Peyer's patch (tissue), 4 donors: ENCODE results near the gene RAD50. TPM values are rescaled to one million over a fixed set of nuclear protein-coding genes. Genes with fewer than 3 reads are reported as not detected.

ENCODE experiments used
- DNase-seq, 3 donors: peaks; one replicate each; pipeline ENCODE4 v3.0.0-alpha.2; 2017 to 2019
- H3K27ac ChIP-seq, 4 donors: fragments of 200-600 bp; sonication (generic); one replicate each; pipeline ENCODE4 v1.5.1; 2016 to 2019
- H3K27me3 ChIP-seq, 2 donors: fragments of 200-600 bp; sonication (generic); one replicate each; pipeline ENCODE4 v1.5.1; 2019
- H3K36me3 ChIP-seq, 3 donors: fragments of 200-600 bp; sonication (generic); one replicate each; pipeline ENCODE4 v1.5.1; 2016 to 2019
- H3K4me1 ChIP-seq, 4 donors: fragments of 200-600 bp; sonication (generic); one replicate each; pipeline ENCODE4 v1.5.1; 2016 to 2019
- H3K4me3 ChIP-seq, 4 donors: fragments of 200-600 bp; sonication (generic); 1 replicate in 3 of 4; 2 replicates in 1 of 4; pipeline ENCODE4 v1.5.1; 2016 to 2019; ENCODE audit warnings: mild to moderate bottlenecking in 1 of 4
- H3K9me3 ChIP-seq, 4 donors: fragments of 200-600 bp; sonication (generic); one replicate each; pipeline ENCODE4 v1.5.1; 2016 to 2019; ENCODE audit warnings: mild to moderate bottlenecking in 1 of 4
- POLR2A ChIP-seq, 2 donors: fragments of 450-650 bp; IDR thresholded peaks; one replicate each; pipeline ENCODE4 v1.5.1; 2017; ENCODE audit warnings: antibody characterized with exemption in 2 of 2, mild to moderate bottlenecking in 2 of 2, moderate library complexity in 2 of 2
- total RNA-seq, 4 donors: library from RNA; depleted of rRNA; stranded (reverse); fragments of >200 nt; gene quantifications; one replicate each; pipeline ENCODE4 v1.1.0, GENCODE V29; 2016
- TF ChIP-seq, protein P1 (sequence below), 6 experiments: fragments of 450-650 bp in 4 of 6; fragments of 200-600 bp in 2 of 6; sonication (generic) in 1 of 6; IDR thresholded peaks; one replicate each; pipeline ENCODE4 v1.5.1; 2017 to 2019; ENCODE audit warnings: antibody characterized with exemption in 6 of 6, mild to moderate bottlenecking in 3 of 6, moderate library complexity in 1 of 6

The RAD50 gene
- total RNA-seq, 4 donors from 2014 or later: 47.5 to 102 (median 54.3) TPM

DNA sequence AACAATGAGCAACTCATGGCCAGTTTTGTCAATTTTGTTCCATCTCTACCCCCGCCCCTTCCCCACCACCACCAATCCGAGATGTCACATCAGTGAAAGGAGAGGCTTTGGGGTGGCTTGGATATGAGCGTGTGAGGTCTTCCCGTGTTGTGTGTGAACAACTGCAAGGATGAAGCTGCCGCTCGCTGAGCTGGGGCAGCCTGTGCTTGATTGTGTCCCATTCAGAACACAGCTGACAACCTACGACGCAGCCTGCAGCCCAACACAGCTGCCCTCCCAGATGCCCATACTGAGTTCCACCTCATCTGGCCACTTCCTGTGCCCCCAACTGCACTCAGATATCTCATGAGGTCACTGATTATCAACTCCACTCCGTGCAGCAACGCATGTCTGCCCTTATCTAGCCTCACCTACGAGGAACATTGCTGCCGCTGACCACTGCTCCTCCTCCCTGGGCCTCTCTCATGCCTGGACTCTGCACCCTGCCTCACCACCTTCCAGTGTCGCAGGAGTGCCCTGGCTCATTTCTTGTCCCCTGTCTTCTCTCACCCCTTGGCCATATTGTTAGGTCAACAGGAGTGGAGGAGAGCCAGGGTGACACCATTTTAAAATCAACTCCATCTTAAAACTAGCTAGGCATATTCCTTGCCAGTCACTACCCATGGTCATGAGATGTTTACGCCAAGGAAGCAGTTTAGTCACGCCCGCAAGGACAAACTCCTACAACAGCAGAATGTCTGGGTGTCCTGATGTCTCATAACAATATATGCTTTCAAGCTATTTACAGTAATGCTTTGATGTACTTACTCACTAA, 109.7 kb downstream of the RAD50 start:
- TF ChIP-seq POLR2A (IDR thresholded peaks at IDR 0.05): no peak
- TF ChIP-seq, protein P1, sequence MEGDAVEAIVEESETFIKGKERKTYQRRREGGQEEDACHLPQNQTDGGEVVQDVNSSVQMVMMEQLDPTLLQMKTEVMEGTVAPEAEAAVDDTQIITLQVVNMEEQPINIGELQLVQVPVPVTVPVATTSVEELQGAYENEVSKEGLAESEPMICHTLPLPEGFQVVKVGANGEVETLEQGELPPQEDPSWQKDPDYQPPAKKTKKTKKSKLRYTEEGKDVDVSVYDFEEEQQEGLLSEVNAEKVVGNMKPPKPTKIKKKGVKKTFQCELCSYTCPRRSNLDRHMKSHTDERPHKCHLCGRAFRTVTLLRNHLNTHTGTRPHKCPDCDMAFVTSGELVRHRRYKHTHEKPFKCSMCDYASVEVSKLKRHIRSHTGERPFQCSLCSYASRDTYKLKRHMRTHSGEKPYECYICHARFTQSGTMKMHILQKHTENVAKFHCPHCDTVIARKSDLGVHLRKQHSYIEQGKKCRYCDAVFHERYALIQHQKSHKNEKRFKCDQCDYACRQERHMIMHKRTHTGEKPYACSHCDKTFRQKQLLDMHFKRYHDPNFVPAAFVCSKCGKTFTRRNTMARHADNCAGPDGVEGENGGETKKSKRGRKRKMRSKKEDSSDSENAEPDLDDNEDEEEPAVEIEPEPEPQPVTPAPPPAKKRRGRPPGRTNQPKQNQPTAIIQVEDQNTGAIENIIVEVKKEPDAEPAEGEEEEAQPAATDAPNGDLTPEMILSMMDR (IDR thresholded peaks at IDR 0.05): no peak
- Histone ChIP-seq H3K27ac (no peak overlapping the region), H3K36me3 (no peaks in the 10 kb centered on the region), H3K4me1 (peaks cover 0 to 6% (median 0%) of the 10 kb centered on the region in 4 donors), H3K27me3 (no peaks in the 10 kb centered on the region), H3K4me3 (no peak overlapping the region), H3K9me3 (no peaks in the 10 kb centered on the region)
- DNase-seq: no peak

DNA sequence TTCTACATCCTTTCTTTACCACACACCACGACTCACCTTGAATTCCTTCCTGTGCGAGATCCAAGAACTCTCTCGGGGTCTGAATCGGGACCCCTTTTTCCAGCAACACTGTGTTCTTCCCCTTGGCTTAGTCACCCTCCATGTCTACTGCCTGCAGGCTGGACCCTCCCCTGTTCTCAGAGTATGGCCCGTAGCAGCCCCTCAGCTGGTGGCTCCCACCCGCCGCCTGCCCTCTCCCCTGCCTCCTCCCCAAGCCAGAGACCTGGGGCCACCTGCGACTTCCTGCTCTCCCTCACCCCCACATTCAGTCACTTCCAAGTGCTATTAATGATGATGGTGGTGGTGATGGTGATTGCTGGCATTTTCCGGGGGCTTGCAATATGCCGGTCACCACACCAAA, 110.5 kb downstream of the RAD50 start:
- H3K27ac ChIP-seq: no peak overlapping the region
- H3K4me1 ChIP-seq: peaks cover 0 to 6% (median 0%) of the 10 kb centered on the region in 4 donors
- no peaks in the 10 kb centered on the region for H3K9me3 ChIP-seq
- H3K4me3 ChIP-seq: no peak overlapping the region
- no peaks in the 10 kb centered on the region for H3K36me3 ChIP-seq
- TF ChIP-seq, protein P1 (IDR thresholded peaks at IDR 0.05): no peak
- TF ChIP-seq POLR2A (IDR thresholded peaks at IDR 0.05): no peak
- no peak for DNase-seq
- no peaks in the 10 kb centered on the region for H3K27me3 ChIP-seq

DNA sequence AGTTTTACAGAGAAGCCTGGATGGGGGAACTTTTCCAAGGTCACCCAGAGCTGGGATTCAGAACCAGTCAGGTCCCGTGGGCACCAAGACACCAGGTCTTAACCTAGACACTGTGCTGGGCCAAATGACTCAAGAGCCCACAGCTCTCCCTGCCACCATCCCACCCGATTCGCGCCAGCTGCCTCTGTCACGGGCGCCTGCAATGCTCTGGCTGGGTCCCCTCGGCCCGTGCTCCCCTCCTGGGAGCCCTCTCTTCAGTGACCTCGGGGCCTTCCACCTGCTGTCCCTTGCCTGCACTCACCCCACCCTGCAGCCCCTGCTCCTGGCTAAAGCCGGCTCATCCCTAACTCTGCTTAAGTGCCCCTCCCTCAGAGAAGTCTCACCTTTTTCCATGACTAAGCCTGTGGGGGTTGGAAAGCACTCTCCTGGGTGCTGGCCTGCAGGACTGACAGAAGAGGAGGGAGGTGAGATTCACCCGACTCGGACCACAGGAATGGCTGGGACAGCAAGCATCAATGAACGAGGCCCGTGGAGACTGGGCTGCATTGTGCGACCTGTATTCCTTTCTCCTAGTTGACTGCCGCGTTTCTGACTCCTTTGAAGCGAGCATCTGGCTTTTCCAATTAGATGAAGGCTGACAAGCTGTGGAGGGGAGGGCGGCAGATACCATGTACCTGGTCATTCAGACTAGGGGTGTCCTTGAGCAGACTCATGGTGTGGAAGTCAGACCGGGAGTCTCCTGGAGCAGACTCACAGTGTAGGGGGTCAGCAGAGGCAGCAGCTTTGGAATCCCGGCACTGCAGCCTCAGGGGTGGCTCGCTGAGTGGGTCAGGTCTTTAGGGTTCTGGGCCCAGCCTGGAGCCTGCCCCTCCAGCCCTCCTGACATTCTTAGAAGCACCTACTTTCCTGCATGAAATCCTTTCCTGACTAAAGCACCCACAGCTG, 111.3 kb downstream of the RAD50 start:
- Histone ChIP-seq H3K9me3 (no peaks in the 10 kb centered on the region), H3K4me3 (no peak overlapping the region), H3K27ac (no peak overlapping the region), H3K27me3 (no peaks in the 10 kb centered on the region), H3K36me3 (no peaks in the 10 kb centered on the region), H3K4me1 (peaks cover 0 to 6% (median 0%) of the 10 kb centered on the region in 4 donors)
- TF ChIP-seq, protein P1 (IDR thresholded peaks at IDR 0.05): no peak
- no peak for TF ChIP-seq POLR2A (IDR thresholded peaks at IDR 0.05)
- DNase-seq: no peak

- peaks cover 0 to 6% (median 0%) of the 10 kb centered on the region in 4 donors for H3K4me1 ChIP-seq
- no peak overlapping the region for H3K27ac ChIP-seq
- no peaks in the 10 kb centered on the region for H3K36me3 ChIP-seq
- H3K4me3 ChIP-seq: no peak overlapping the region
- H3K27me3 ChIP-seq: no peaks in the 10 kb centered on the region
- no peak for DNase-seq
- no peak for TF ChIP-seq POLR2A (IDR thresholded peaks at IDR 0.05)
- TF ChIP-seq, protein P1 (IDR thresholded peaks at IDR 0.05): no peak
- no peaks in the 10 kb centered on the region for H3K9me3 ChIP-seq
These were observed 112.1 kb downstream of the RAD50 start for GRCh38 chr5:132668706-132669454.

- no peak overlapping the region for H3K4me3 ChIP-seq
- DNase-seq: no peak
- peaks cover 0 to 6% (median 0%) of the 10 kb centered on the region in 4 donors for H3K4me1 ChIP-seq
- no peaks in the 10 kb centered on the region for H3K36me3 ChIP-seq
- H3K27me3 ChIP-seq: no peaks in the 10 kb centered on the region
- no peak overlapping the region for H3K27ac ChIP-seq
- TF ChIP-seq POLR2A (IDR thresholded peaks at IDR 0.05): no peak
- TF ChIP-seq, protein P1 (IDR thresholded peaks at IDR 0.05): no peak
- H3K9me3 ChIP-seq: no peaks in the 10 kb centered on the region
These were observed 112.7 kb downstream of the RAD50 start for GRCh38 chr5:132669455-132669820.
